ENCODE measurements around the gene SF1. TPM values are rescaled to one million over a fixed set of nuclear protein-coding genes. Genes with fewer than 3 reads are reported as not detected.

SF1 gene
- total and polyA plus RNA-seq, 9 of the 15 experiments (the other 6 are each of a cell fraction or from before 2014, with no cell fraction given) = 13.1 to 334 (median 111) TPM

DNA sequence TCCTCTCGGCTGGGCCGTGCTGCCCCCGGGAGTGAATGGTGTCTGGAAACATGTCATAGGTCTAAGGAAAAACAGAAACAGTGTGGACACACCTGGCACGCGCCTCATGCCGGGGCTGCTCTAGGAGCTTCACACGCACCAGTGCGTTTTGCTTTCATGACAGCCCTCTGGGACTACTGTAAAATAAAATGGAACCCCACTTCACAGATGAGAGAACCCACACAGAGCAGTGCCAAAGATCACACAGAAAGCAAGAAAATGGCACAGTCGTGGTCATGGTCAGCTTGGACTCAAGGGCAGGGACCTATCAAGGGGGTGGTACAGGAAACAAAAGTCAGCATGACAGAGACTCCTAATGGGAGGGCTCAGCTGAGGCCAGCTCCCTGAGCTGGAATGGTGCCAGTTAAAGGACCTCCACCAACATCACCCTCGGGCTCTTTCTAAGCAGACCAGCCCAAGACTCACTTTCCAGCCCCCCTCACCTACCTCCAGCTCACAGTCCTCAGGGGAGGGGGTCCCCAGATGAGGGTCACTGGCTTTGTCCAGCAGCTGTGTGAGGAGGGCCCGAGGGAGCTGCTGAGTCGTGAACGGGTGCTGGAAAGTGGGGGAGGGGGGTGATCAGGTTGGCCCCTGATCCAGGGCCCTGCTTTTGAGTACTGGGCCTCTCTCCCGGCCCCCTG lies 21.4 kb upstream of the SF1 start:
- peaks cover 10% of the 10 kb centered on the region; the same call in 1 of the 3 replicates for H3K36me3 ChIP-seq (ENCODE audit: control insufficient read depth, insufficient read depth, low read length)
- no peaks in the 10 kb centered on the region for H3K9me3 ChIP-seq (replicated peaks; ENCODE audit: control insufficient read depth, insufficient read depth, low read depth, low read length)
- no peaks in the 10 kb centered on the region for H3K9me1 ChIP-seq (ENCODE audit: control insufficient read depth, insufficient read depth, low read length)
- WGBS (ENCODE audit: insufficient coverage, low coverage, missing lambda C conversion rate) = 58% methylated on average over 9 of the region's 14 CpGs
- no TSS peak for BruUV-seq (replicated peaks)
- H3K27me3 ChIP-seq (ENCODE audit: control insufficient read depth in 2 of 2, insufficient read depth in 2 of 2, low read length in 2 of 2) = no peaks in the 10 kb centered on the region
- no peak overlapping the region for H2AFZ ChIP-seq (ENCODE audit: low read depth, low read length)
- H3K79me2 ChIP-seq (ENCODE audit: control insufficient read depth, insufficient read depth, low read length) = no peaks in the 10 kb centered on the region
- DNase-seq (ENCODE audit: extremely low read depth in 1 of 4, low spot score in 3 of 4) (peak in 1 of 4 experiments; percentile 31), ATAC-seq (peak; percentile 6; the same call in 1 of the 3 replicates), FAIRE-seq (no peak)
- no peaks in the 10 kb centered on the region for H4K20me1 ChIP-seq (replicated peaks; ENCODE audit: control insufficient read depth, insufficient read depth, low read length)
- ChIA-PET CTCF (ENCODE audit: low intra/inter-chr PET ratio) (interaction anchor here (0.6 kb wide), 1 partner anchor 15 kb away, joined by 3 read pairs; no protein-coding TSS in a partner anchor), POLR2A (interaction anchor here (0.6 to 1.6 kb wide), 9 partner anchors 8 to 320 kb away, joined by 3 to 5 read pairs (median 3); partner anchors contain the start of gene SF1)
- no peak overlapping the region for H3K4me2 ChIP-seq (ENCODE audit: insufficient read depth, low read length)
- no peak overlapping the region; the same call in 2 of the 3 replicates for H3K27ac ChIP-seq (ENCODE audit: extremely low read depth, low read depth, low read length)
- intact Hi-C loops (cut with micrococcal nuclease) (loop anchor here (5.0 kb wide), 1 partner anchor 43 kb away; the partner anchor contains the start of gene CDC42BPG), in situ Hi-C loops (cut with MboI) (no loop called here)
- peak overlapping the region in 1 of 2 experiments; percentile 85; a peak in 2 of 4 replicates for H3K9ac ChIP-seq (ENCODE audit: insufficient read depth in 1 of 2, low read depth in 2 of 2, low read length in 2 of 2)
- H3K4me3 ChIP-seq = no peak overlapping the region
- peaks cover 30 to 76% of the 10 kb centered on the region in 2 experiments for H3K4me1 ChIP-seq (replicated peaks in 1 of 2; ENCODE audit: control insufficient read depth in 2 of 2, insufficient read depth in 2 of 2, low read length in 2 of 2)
- TF ChIP-seq ZBTB7A (IDR thresholded peaks at IDR 0.05; ENCODE audit: borderline replicate concordance, control insufficient read depth, low read depth, low read length) = peak; percentile 43
- TF ChIP-seq, protein P1, sequence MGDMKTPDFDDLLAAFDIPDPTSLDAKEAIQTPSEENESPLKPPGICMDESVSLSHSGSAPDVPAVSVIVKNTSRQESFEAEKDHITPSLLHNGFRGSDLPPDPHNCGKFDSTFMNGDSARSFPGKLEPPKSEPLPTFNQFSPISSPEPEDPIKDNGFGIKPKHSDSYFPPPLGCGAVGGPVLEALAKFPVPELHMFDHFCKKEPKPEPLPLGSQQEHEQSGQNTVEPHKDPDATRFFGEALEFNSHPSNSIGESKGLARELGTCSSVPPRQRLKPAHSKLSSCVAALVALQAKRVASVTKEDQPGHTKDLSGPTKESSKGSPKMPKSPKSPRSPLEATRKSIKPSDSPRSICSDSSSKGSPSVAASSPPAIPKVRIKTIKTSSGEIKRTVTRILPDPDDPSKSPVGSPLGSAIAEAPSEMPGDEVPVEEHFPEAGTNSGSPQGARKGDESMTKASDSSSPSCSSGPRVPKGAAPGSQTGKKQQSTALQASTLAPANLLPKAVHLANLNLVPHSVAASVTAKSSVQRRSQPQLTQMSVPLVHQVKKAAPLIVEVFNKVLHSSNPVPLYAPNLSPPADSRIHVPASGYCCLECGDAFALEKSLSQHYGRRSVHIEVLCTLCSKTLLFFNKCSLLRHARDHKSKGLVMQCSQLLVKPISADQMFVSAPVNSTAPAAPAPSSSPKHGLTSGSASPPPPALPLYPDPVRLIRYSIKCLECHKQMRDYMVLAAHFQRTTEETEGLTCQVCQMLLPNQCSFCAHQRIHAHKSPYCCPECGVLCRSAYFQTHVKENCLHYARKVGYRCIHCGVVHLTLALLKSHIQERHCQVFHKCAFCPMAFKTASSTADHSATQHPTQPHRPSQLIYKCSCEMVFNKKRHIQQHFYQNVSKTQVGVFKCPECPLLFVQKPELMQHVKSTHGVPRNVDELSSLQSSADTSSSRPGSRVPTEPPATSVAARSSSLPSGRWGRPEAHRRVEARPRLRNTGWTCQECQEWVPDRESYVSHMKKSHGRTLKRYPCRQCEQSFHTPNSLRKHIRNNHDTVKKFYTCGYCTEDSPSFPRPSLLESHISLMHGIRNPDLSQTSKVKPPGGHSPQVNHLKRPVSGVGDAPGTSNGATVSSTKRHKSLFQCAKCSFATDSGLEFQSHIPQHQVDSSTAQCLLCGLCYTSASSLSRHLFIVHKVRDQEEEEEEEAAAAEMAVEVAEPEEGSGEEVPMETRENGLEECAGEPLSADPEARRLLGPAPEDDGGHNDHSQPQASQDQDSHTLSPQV (IDR thresholded peaks at IDR 0.05) = 0 out of 2 replicates have a peak, but pooled peaks have one; percentile 31
- no peak for TF ChIP-seq TAF15 (IDR thresholded peaks at IDR 0.05; ENCODE audit: low read depth, low read length)
- TF ChIP-seq NFIC (IDR thresholded peaks at IDR 0.05) = peak; percentile 97
- TF ChIP-seq, protein P2, sequence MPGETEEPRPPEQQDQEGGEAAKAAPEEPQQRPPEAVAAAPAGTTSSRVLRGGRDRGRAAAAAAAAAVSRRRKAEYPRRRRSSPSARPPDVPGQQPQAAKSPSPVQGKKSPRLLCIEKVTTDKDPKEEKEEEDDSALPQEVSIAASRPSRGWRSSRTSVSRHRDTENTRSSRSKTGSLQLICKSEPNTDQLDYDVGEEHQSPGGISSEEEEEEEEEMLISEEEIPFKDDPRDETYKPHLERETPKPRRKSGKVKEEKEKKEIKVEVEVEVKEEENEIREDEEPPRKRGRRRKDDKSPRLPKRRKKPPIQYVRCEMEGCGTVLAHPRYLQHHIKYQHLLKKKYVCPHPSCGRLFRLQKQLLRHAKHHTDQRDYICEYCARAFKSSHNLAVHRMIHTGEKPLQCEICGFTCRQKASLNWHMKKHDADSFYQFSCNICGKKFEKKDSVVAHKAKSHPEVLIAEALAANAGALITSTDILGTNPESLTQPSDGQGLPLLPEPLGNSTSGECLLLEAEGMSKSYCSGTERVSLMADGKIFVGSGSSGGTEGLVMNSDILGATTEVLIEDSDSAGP (CRISPR knock-in tag; IDR thresholded peaks at IDR 0.05) = peak; percentile 76
- TF ChIP-seq, protein P3, sequence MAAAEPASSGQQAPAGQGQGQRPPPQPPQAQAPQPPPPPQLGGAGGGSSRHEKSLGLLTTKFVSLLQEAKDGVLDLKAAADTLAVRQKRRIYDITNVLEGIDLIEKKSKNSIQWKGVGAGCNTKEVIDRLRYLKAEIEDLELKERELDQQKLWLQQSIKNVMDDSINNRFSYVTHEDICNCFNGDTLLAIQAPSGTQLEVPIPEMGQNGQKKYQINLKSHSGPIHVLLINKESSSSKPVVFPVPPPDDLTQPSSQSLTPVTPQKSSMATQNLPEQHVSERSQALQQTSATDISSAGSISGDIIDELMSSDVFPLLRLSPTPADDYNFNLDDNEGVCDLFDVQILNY (CRISPR knock-in tag; IDR thresholded peaks at IDR 0.05) = no peak

All from K562 (cell line).